MM.1S (cell line): ENCODE data around the gene TRPM2.

Experiments
- CTCF ChIP-seq: fragments of 300-600 bp; sonication (generic); IDR thresholded peaks from 2 replicates; pipeline ENCODE4 v1.5.1; 2016; ENCODE audit warnings: antibody characterized with exemption, low read length, mixed read lengths
- EZH2 ChIP-seq: fragments of 300-600 bp; sonication (generic); optimal IDR thresholded peaks from 2 replicates; pipeline ENCODE3; 2017; ENCODE audit warnings: low read depth, mild to moderate bottlenecking, antibody characterized with exemption, low read length, mixed read lengths
- EZH2phosphoT487 ChIP-seq: fragments of 300-600 bp; sonication (generic); IDR thresholded peaks from 2 replicates; pipeline ENCODE4 v1.6.1; 2018; ENCODE audit warnings: antibody characterized with exemption, low read length

GRCh38 chr21:44376606-44377005, 23.2 kb downstream of the TRPM2 start:
- TF ChIP-seq CTCF (no peak), EZH2 (no peak), EZH2phosphoT487 (no peak)
